ENCODE data around the gene LDLRAP1. TPM values are rescaled to one million over a fixed set of nuclear protein-coding genes. Genes with fewer than 3 reads are reported as not detected.

Gene LDLRAP1
- total RNA-seq, 1 experiment from 2014 or later = 14.5 TPM

- no peak overlapping the region for H3K27ac Mint-ChIP-seq (ENCODE audit: unreplicated experiment)
Observed at GRCh38 chr1:25579292-25580252, 36.2 kb downstream of the LDLRAP1 start.

GRCh38 chr1:25580927-25581326 lies 37.5 kb downstream of the LDLRAP1 start:
- Histone ChIP-seq H3K9me3 (no peaks in the 10 kb centered on the region), H3K4me3 (ENCODE audit: low read depth, low read length) (no peak overlapping the region), H3K4me1 (no peaks in the 10 kb centered on the region), H3K27me3 (replicated peaks; ENCODE audit: control insufficient read depth, insufficient read depth, low read length) (no peaks in the 10 kb centered on the region), H3K36me3 (ENCODE audit: control insufficient read depth, insufficient read depth, low read length) (no peaks in the 10 kb centered on the region)
- POLR2A ChIA-PET = no interaction called here
- BruUV-seq (replicated peaks) = no TSS peak
- no peaks in the 10 kb centered on the region for H3K27me3 Mint-ChIP-seq (ENCODE audit: insufficient read depth, unreplicated experiment)
- no peaks in the 10 kb centered on the region for H3K36me3 Mint-ChIP-seq (ENCODE audit: insufficient read depth, unreplicated experiment)
- intact Hi-C loops (cut with micrococcal nuclease; ENCODE audit: unreplicated experiment) = no loop called here
- no peaks in the 10 kb centered on the region for H3K4me1 Mint-ChIP-seq (ENCODE audit: low read depth, unreplicated experiment)
- H3K4me3 Mint-ChIP-seq (ENCODE audit: unreplicated experiment) = no peak overlapping the region
- DNase-seq = no peak
- CTCF ChIA-PET = no interaction called here
- no peak for TF ChIP-seq CTCF (IDR thresholded peaks at IDR 0.05; ENCODE audit: insufficient read depth in 1 of 2, low read depth in 1 of 2, low read length in 1 of 2, severe bottlenecking in 1 of 2, unreplicated experiment in 1 of 2)
- no peak overlapping the region for H3K27ac Mint-ChIP-seq (ENCODE audit: unreplicated experiment)
- H3K9me3 Mint-ChIP-seq (ENCODE audit: unreplicated experiment) = no peaks in the 10 kb centered on the region

More at GRCh38 chr1:25579292-25580252, 36.2 kb downstream of the LDLRAP1 start:
- Histone ChIP-seq H3K4me3 (ENCODE audit: low read depth, low read length) (no peak overlapping the region), H3K9me3 (no peaks in the 10 kb centered on the region), H3K36me3 (ENCODE audit: control insufficient read depth, insufficient read depth, low read length) (no peaks in the 10 kb centered on the region), H3K27me3 (replicated peaks; ENCODE audit: control insufficient read depth, insufficient read depth, low read length) (no peaks in the 10 kb centered on the region), H3K4me1 (peaks cover 5% of the 10 kb centered on the region)
- ChIA-PET CTCF (interaction anchor here (0.6 to 1.1 kb wide), 3 partner anchors 10 to 364 kb away, joined by 3 to 5 read pairs (median 4); no protein-coding TSS in a partner anchor), POLR2A (no interaction called here)
- intact Hi-C loops (cut with micrococcal nuclease; ENCODE audit: unreplicated experiment) = no loop called here
- H3K4me3 Mint-ChIP-seq (ENCODE audit: unreplicated experiment) = no peak overlapping the region
- H3K9me3 Mint-ChIP-seq (ENCODE audit: unreplicated experiment) = no peaks in the 10 kb centered on the region
- DNase-seq = no peak
- BruUV-seq (replicated peaks) = no TSS peak
- H3K27me3 Mint-ChIP-seq (ENCODE audit: insufficient read depth, unreplicated experiment) = no peaks in the 10 kb centered on the region
- peaks cover 1% of the 10 kb centered on the region for H3K36me3 Mint-ChIP-seq (ENCODE audit: insufficient read depth, unreplicated experiment)
- H3K4me1 Mint-ChIP-seq (ENCODE audit: low read depth, unreplicated experiment) = peaks cover 3% of the 10 kb centered on the region
- no peak for TF ChIP-seq CTCF (IDR thresholded peaks at IDR 0.05; ENCODE audit: insufficient read depth in 1 of 2, low read depth in 1 of 2, low read length in 1 of 2, severe bottlenecking in 1 of 2, unreplicated experiment in 1 of 2)

DNA sequence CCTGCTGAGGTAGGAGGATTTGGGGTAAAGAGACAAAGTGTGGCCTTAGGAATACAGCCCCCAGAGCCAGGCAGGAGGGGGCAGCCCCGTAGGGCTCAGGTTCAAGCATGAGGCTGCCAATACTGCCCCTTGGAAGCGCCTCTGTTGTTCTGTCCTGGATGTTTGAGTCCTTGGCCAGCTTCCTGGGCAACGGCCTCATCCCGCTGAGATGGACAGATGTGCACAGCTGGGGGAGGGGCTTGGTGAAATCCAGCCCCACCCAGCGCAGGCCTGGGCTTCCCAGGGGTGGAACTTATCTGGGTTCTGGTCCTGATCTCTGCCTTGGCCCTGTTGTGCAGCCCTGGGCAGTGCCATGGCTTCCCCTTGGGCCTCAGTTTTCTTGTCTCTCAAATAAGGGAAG lies 38.4 kb downstream of the LDLRAP1 start:
- Histone ChIP-seq H3K27me3 (replicated peaks; ENCODE audit: control insufficient read depth, insufficient read depth, low read length) (no peaks in the 10 kb centered on the region), H3K4me1 (peaks cover 4% of the 10 kb centered on the region; the same call in 1 of the 2 replicates), H3K36me3 (ENCODE audit: control insufficient read depth, insufficient read depth, low read length) (no peaks in the 10 kb centered on the region), H3K4me3 (ENCODE audit: low read depth, low read length) (no peak overlapping the region), H3K9me3 (no peaks in the 10 kb centered on the region)
- no peak overlapping the region for H3K4me3 Mint-ChIP-seq (ENCODE audit: unreplicated experiment)
- no peak for TF ChIP-seq CTCF (IDR thresholded peaks at IDR 0.05; ENCODE audit: insufficient read depth in 1 of 2, low read depth in 1 of 2, low read length in 1 of 2, severe bottlenecking in 1 of 2, unreplicated experiment in 1 of 2)
- no peaks in the 10 kb centered on the region for H3K9me3 Mint-ChIP-seq (ENCODE audit: unreplicated experiment)
- H3K27ac Mint-ChIP-seq (ENCODE audit: unreplicated experiment) = no peak overlapping the region
- H3K36me3 Mint-ChIP-seq (ENCODE audit: insufficient read depth, unreplicated experiment) = no peaks in the 10 kb centered on the region
- no peaks in the 10 kb centered on the region for H3K4me1 Mint-ChIP-seq (ENCODE audit: low read depth, unreplicated experiment)
- intact Hi-C loops (cut with micrococcal nuclease; ENCODE audit: unreplicated experiment) = no loop called here
- H3K27me3 Mint-ChIP-seq (ENCODE audit: insufficient read depth, unreplicated experiment) = no peaks in the 10 kb centered on the region
- BruUV-seq (replicated peaks) = no TSS peak
- CTCF ChIA-PET = no interaction called here
- POLR2A ChIA-PET = no interaction called here
- DNase-seq = no peak

All from Caco-2 (cell line).